Activated gamma-delta T cell treated with anti-CD3 and anti-CD28 coated beads, Interleukin-2, amount 50 U/mL, for 16 hours (primary cell): ENCODE results near the gene TBRG1.
"Not testable (repeated sequence)": the region's sequence is repeated elsewhere in the genome, so short reads cannot be mapped to it uniquely, and the experiment has no call there.

Experiments used
- DNase-seq: peaks from one replicate; pipeline ENCODE4 v3.0.0-alpha.2; 2020; ENCODE audit warnings: low read depth

TBRG1 gene, protein sequence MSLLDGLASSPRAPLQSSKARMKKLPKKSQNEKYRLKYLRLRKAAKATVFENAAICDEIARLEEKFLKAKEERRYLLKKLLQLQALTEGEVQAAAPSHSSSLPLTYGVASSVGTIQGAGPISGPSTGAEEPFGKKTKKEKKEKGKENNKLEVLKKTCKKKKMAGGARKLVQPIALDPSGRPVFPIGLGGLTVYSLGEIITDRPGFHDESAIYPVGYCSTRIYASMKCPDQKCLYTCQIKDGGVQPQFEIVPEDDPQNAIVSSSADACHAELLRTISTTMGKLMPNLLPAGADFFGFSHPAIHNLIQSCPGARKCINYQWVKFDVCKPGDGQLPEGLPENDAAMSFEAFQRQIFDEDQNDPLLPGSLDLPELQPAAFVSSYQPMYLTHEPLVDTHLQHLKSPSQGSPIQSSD

DNA sequence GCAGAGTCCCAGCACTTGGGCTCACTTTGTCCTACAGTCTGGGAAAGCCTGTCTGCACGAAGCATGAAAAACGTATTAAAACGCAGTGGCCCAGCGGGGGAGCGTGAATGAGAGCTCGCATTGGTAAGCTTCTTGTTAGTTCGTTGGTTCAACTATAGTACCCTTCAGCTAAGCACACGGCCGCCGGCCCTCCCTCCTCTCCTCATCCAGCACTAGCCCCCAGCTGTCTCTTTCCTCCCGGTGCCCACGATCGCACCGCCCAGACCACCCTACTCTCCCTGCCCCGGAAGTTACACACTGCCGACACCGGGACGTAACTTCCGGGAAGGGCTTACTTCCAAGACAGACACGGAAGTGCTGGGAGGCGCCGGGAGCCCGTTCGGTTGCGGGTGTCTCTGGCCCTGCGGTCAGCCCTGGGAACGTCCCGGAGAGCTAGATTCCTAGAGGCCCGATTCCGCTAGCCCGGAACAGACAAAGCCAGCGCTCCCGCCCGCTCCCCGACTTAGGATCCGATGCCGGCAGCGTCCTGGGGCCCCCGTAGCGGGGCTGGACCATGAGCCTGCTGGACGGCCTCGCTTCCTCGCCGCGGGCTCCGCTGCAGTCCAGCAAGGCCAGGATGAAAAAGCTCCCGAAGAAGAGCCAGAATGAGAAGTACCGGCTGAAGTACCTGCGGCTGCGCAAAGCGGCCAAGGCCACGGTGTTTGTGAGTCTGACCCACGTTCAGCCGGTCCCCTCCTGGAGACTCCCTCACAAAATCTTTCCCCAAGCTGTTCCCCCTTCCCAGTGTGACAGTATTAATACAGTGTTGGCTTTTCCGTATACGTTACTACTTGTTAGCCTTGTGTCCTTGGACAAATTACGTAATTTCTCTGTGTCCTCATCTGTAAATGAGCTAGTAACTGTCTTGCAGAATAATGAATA, at the start of gene TBRG1:
TBRG1 (plus strand) TSS at position 334 of the 921 bp plus-strand sequence; CDS start at position 554, 220 bp downstream.
- peak; percentile 77 for DNase-seq

DNA sequence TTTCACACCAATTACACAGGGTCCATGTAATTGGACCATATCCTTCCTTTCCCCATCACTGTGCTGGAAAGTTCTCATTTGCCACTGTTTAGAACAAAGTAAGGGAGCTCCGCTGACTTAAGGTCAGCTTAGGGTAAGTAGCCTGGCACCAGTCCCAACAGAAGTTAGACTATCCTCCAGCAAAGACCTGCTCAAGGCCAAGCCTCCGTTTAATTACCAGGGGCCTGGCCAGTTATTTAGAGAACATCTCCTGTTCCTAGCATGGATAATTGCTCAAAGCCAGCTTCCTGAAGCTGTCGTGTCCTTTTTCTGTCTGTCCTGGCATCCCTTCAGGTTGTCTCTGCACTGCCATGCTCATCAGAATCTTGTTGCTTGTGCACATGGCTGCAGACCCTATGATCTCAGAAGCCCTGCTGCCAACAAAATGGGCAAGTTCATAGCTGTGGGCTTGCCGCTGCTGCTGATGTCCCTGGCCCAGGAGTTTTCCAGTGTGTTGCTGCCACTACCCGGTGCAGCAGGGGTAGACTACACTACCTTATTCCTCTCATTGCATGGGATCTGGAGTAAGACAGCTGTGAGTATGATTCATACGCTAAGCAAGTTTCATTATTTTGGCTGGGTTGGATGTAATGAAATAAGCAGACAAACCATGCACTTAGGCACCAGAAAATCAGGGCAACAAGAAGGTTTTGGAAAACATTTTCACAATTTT, 44.8 kb upstream of the TBRG1 start:
- no peak for DNase-seq

DNA sequence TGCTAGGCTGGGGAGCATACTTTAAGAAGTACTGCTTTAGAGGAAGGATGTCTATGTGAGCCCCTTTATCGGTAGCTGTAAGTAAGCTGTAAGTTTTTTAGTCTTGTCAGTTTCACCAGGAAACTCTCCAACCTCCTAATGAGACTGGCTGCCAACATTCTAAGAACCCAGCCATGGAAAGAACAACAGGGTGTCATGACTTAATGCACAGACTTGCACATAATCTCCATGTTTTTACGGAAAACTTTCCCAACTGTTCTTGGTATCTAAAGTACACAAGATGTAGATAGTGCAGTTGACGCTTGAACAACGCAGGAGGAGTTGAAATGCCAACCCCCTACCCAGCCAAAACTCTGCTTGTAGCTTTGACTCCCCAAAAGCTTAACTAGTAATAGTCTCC, 43.9 kb upstream of the TBRG1 start:
- no peak for DNase-seq

DNA sequence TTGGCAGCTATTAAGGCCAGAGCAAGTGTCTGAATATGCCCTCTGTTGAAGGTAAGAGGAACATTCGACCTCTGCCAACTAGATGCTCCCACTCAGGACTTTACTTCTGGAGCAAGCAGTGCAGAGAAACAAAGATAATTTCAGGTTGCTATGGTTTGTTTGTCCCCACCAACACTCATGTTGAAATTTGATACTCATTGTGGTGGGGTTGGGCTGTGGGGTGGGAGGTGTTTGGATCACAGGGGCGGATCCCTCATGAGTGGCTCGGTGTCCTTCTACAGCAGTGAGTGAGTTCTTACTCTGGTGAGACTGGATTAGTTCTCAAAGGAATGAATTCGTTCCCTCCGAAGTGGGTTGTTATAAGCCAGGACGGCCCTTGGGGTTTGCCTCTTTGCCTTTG, 40.8 kb upstream of the TBRG1 start:
- DNase-seq, result no peak

DNA sequence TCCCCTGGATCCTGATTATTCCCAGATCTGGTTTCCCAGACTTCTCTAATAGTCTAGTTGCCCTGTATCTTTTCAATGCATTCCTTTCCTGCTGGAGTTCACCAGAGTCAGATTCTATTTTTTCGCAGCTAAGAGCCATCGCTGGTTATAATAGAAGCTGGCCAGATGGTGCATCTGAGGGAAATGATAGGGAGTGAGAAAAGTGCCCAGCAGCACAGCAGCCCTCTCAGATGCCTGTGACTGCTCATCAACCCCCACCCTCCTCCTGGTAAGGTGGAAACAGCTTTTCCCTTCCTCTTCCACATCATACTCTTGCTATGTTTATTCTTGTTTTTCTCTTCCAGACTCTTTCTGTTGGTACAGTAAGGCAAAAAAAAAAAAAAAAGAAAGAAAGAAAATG, 40.1 kb upstream of the TBRG1 start:
- no peak for DNase-seq

DNA sequence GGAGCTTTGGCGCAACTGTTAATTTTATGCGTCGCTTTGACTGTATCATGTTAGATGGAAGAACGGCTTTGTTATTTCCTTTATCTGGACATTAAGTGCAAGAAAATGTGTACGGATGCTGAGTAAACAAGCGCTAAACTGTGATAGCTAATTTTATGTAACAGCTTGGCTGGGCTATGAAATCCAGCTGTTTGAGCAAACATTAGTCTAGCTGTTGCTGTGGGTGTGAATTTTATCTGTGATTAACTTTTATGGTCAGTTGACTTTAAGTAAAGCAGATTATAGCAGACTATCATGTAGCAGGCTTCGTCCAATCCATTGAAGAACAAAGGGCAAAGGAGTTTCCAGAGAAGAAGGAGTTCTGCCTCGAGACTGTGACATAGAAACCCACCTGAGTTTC, 38.9 kb upstream of the TBRG1 start:
- no peak for DNase-seq

DNA sequence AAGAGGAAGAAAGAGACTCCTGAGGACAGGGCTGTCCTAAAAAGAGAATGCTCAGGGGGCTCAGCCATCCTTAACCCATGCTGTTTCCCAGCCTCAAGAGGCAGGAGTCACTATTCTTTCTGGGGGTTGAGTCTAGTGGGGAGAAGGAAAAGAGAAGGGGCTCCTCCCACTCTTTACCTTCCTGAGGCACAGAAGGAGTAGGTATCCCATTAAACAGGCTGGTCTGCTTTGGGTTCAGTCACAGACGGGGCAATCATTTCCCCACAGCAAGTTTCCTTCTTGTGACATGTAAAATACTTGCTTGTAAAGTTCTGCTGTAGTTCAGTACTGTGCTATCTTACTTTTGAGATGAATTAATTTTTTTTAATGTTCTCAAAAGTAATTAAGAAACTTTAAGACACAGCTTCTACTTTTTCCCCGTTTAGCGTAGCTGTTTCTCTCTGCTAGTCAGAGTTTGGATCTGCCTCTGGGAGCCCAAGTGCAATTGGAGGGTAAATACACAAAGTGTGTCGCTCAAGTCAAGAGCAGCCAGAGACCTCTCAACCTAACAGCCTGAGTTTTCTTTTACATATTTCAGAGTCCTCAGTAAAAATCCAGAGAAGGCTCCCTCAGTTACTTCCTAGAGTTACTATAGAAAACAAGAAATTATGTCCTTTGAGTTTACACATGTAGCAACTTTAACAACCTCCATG, 37.8 kb upstream of the TBRG1 start:
- no peak for DNase-seq

DNA sequence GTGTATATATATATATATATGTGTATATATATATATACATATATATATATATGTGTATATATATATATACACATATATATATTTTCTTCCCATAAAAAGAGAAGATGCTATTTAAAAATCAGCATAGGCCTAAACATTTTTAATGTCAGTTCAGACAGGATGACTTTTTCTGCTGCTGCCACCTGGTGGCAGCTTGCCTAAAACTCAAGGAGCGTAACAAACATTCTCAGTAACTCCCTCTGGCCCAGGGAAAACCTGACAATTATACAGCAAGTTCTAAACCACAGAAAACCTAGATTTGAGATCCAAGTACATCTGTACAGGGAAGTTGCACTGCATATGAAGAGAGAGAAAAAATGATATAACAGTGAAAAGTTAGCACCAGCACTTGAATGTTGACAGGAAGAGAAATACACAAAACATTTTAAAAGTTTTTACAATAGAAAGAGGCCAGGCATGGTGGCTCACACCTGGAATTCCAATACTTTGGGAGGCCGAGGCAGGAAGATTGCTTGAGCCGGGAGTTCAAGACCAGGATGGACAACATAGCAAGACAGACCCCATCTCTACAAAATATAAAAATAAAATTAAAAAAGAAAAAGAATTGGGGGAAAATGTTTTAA, 36.3 kb upstream of the TBRG1 start:
- peak; percentile 17 for DNase-seq

DNA sequence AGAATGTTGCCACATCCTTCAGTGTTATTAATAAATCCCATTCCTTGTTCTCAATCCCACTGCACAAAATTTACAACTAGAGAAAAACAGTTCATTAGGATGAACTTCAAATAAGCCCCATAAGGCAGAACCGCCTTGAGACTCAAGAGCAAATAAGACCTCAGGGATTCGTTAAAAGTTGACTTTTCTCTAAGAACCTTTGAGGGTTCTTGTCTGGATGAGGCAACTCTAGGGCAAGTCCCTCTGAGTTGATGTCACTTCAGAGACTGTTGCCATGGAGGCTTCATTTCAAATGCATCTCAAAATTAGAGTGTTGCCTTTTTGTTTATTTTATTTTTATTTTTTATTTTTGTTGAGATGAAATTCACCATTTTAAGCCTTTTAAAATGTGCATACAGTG, 31.2 kb upstream of the TBRG1 start:
- no peak for DNase-seq

DNA sequence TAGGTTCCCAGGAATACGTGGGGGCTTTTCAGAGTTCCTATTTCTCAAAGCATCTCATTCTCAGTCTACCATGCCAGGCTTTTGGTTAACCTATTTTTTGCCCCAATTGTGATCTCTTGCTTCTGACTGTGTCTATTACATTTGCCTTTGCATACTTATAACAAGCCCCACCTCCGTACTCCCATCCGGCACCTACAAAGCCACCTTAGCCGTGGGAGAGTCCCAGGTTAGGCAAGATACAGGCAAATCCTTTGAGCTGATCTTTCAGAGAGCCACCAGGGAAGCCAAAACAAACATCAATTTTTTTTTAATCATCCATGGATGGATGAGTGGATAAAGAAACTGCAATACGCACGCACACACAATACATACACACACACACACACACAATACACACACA, 30.0 kb upstream of the TBRG1 start:
- no peak for DNase-seq

DNA sequence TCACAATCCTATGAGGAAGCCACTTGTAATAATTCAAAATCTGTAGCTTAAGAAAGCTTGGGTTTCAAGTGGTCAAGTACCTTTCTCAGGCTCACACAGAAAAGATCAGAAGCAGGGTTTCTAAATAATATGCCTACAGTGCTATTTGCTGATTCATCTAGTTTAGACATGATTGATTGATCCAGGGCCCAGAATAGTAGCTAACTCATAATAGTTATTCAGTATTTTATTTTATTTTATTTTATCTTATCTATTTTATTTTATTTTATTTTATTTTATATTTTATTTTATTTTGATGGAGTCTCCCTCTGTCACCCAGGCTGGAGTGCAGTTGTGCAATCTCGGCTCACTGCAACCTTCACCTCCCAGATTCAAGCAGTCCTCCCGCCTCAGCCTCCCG, 27.4 kb upstream of the TBRG1 start:
- no peak for DNase-seq

DNA sequence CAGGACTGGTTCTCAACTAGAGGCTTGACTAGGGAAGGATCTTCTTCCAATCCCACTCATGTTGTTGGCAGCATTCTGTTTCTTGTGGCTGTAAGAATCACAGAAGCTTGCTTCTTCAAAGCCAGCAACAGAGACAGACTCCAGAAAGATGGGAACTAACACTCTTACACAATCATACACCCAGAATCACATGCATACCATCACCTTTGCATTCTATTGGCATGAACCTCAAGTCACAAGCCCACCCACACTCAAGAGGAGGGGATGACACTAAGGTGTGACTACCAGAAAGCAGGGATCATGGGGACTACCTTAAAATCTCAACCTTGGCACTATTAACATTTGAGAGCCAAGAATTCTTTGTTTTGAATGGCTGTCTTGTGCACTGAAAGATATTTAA, 25.0 kb upstream of the TBRG1 start:
- no peak for DNase-seq

DNA sequence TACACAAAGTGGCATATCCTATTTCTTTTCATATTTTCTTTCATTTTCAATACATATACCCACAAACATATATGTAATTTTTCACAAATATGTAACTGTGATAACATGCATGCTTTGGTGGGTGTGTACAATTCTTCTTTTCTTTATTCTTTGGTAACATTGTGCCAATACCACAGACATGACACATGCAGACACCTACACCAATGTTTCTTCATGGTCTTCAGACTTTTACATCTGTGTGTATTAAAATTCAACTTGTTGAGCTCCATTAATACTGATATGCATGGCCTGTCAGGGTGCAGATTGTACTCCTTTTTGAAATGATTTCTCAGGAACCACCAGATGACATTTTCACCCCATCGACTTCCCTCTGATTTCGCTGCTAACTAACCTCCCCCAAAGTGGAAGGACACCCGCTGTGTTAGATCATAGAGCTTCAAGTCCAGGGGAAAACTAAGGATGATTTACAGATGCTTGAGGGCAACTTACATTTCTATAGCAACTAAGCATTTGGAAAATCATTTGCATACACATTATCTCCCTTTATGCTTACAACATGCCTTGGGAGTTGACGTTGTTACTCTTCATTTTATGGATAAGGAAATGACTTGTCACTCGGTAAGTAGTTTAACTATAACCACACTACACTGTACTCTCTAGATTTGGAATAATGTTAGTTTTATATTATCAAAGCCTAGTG, 21.9 kb upstream of the TBRG1 start:
- DNase-seq, result no peak

DNA sequence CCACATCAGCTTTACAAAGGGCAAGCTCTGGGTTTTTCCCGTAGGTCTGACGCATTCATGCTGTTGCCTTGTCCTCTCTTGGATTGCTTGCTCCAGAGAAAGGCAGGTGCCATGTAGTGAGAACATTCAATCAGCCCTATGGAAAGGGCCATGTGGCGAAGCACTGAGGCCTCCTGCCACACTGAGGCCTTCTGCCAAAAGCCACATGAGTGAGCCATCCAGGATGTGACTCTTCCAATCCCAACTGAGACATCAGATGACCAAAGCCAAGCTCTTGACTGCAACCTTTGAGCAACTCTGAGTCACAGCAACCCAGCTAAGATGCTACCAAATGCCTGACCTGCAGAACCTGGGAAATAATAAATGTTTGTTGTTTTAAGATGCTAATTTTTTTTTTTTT, 20.5 kb upstream of the TBRG1 start:
- DNase-seq, result no peak

DNA sequence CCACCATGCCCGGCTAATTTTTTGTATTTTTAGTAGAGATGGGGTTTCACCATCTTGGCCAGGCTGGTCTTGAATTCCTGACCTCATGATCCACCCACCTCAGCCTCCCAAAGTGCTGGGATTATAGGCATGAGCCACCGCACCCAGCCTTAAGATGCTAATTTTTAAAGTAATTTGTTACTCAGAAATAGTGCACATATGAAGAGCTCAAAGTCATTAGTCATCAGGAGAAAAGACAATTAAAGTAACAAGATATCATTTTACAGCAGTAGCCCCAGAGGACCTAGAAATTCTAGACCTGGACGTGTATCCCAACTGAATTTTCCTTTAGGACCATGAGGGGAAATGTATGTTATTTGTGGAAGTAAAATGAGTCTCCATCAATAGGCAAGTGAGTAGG, 19.9 kb upstream of the TBRG1 start:
- not testable (repeated sequence) for DNase-seq

DNA sequence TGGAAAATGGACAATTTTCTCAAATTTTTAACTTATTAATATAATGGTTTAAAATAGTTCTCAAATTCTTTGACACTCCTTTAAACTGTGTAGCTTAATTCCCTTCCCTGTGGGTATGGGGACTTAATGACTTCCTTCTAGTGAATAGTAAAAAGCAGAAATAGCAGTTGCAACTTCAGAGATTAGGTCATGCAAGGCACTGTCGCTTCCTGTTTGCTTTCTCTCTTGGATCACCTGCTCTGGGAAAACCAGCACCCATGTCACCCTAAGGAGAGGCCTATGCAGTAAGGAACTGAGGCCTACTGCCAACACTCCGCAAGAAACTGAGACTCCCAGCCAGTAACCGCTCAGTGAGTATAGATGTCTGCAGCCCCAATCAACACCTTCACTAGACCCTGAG, 16.9 kb upstream of the TBRG1 start:
- DNase-seq, result no peak

DNA sequence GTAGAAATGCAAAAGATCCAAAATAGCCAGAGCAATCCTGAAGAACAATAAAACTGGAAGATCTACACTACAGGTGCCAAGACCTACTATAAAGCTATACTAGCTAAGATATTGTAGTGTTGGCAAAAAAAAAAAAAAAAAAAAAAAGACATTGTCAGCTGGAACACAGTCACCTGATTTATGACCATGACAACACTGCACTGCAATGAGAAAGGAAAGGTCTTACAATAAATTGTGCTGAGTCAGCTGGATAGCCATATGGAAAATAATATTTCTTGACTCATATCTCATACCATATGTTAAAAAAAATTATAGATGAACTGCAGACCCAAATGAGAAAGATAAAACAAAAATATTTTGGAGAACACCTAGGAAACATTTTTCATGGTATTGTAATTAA, 14.5 kb upstream of the TBRG1 start:
- no peak for DNase-seq

DNA sequence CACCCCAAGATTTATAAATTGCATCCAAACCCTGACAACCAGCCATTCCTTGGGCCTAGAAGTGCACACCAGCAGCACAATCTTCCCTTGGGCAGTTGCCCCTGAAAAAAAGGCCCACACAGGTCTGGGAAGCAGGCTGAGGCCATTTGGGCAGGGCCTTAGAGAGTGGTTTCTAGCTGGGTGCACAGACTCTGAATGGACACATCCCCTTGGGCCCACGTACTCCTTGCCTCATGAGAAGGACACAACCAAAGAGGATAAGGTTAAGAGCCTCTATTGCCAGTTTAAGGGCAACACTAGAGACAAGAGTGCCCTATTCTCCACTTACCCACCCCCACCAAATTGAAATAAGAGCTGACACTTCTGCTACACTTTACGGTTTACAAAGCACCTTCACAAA, 12.4 kb upstream of the TBRG1 start:
- no peak for DNase-seq

DNA sequence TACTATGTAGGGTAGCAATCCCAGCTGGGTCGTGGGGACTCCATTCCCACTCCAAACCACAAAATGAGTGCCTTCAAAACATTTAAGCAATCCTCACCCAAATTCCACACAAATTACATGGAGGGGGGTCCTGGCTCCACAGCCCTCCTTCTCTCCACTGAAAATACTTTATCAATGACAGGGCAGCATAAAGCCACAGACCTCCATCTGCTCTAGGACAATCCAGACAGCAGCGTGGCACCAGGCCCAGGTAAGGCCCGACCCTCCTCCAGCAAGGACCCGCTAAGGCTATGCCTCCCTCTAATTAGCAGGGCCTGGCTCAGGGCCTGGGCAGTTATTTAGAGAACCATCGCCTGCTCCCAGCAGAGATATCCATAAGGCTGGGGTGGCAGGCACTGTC, 11.6 kb upstream of the TBRG1 start, which contains the start of gene PANX3:
PANX3 (plus strand) TSS at position 365 of the 400 bp plus-strand sequence. CDS start 129 bp downstream, outside the sequence.
- no peak for DNase-seq

DNA sequence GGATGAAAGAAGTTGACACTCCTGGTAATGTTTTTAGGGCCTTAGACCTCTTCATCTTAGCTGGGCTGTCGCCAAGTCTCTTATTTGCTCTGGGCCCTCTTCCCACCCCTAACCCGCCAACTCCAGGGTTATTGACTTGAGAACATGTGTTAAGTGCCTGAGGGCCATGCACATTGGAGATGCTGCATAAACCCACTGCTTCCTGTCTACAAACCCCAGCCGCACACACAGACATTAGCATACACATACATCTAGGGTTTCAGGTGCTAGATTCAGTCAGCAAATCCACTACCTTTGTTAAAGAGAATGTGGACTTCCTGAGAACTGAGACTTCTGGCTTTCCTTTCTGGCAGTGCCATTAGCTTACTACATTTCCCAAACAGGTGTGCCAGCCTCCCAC, 10.6 kb upstream of the TBRG1 start:
- no peak for DNase-seq
